Thyroid gland (tissue), 4 donors: ENCODE measurements around the gene BIK.

Source experiments
- CTCF ChIP-seq, 6 experiments: fragments of 200-600 bp in 3 of 6; fragments of 450-650 bp in 3 of 6; sonication (generic) in 3 of 6; IDR thresholded peaks; one replicate each; pipeline ENCODE4 v1.5.1; 2016 to 2019; ENCODE audit warnings: antibody characterized with exemption in 6 of 6, mild to moderate bottlenecking in 2 of 6, inconsistent platforms in 1 of 6, moderate library complexity in 1 of 6
- POLR2A ChIP-seq, 2 donors: fragments of 450-650 bp; IDR thresholded peaks; one replicate each; pipeline ENCODE4 v1.6.1; 2017; ENCODE audit warnings: antibody characterized with exemption in 2 of 2, mild to moderate bottlenecking in 2 of 2, moderate library complexity in 1 of 2

GRCh38 chr22:43160497-43161126 lies 50.1 kb downstream of the BIK start:
- TF ChIP-seq CTCF (IDR thresholded peaks at IDR 0.05) (no peak), POLR2A (IDR thresholded peaks at IDR 0.05) (no peak)
